Liver (tissue), 3 donors: ENCODE data around the gene NCDN.

Experiments used
- ATF3 ChIP-seq: IDR thresholded peaks from 2 replicates; pipeline ENCODE4 v1.6.1; 2016; ENCODE audit warnings: antibody characterized with exemption
- CTCF ChIP-seq: fragments of 150-350 bp; IDR thresholded peaks from 2 replicates; pipeline ENCODE4 v1.5.1; 2017; ENCODE audit warnings: improper control_type of control experiment, low read depth, low read length; ENCODE audit not compliant: missing input control
- EGR1 ChIP-seq, 2 donors: IDR thresholded peaks; 2 replicates each; pipeline ENCODE4 v1.6.1; 2016 to 2018; ENCODE audit warnings: antibody characterized with exemption in 2 of 2, low read depth in 2 of 2
- FOXA2 ChIP-seq: IDR thresholded peaks from 2 replicates; pipeline ENCODE4 v1.6.1; 2016; ENCODE audit warnings: antibody characterized with exemption
- GABPA ChIP-seq, 2 donors: IDR thresholded peaks in 1 of 2; conservative IDR thresholded peaks in 1 of 2; 2 replicates each; pipeline ENCODE4 v1.6.1; 2016; ENCODE audit warnings: antibody characterized with exemption in 2 of 2, mild to moderate bottlenecking in 1 of 2, moderate library complexity in 1 of 2
- HNF4G ChIP-seq: IDR thresholded peaks from 2 replicates; pipeline ENCODE4 v1.6.1; 2016; ENCODE audit warnings: antibody characterized with exemption
- JUND ChIP-seq, 2 donors: IDR thresholded peaks; 2 replicates each; pipeline ENCODE4 v1.6.1; 2016; ENCODE audit warnings: antibody characterized with exemption in 2 of 2
- MAX ChIP-seq: IDR thresholded peaks from 2 replicates; pipeline ENCODE4 v1.6.1; 2016; ENCODE audit warnings: antibody characterized with exemption
- RAD21 ChIP-seq, 2 donors: IDR thresholded peaks; 2 replicates each; pipeline ENCODE4 v1.6.1; 2016; ENCODE audit warnings: antibody characterized with exemption in 2 of 2, mild to moderate bottlenecking in 2 of 2
- RXRA ChIP-seq, 2 donors: IDR thresholded peaks; 2 replicates each; pipeline ENCODE4 v1.6.1; 2017 to 2018; ENCODE audit warnings: antibody characterized with exemption in 2 of 2, mild to moderate bottlenecking in 1 of 2
- SP1 ChIP-seq: IDR thresholded peaks from 2 replicates; pipeline ENCODE4 v1.6.1; 2018; ENCODE audit warnings: antibody characterized with exemption, mild to moderate bottlenecking
- TAF1 ChIP-seq: conservative IDR thresholded peaks from 2 replicates; pipeline ENCODE4 v1.6.1; 2016; ENCODE audit warnings: antibody characterized with exemption, mild to moderate bottlenecking
- YY1 ChIP-seq: IDR thresholded peaks from 2 replicates; pipeline ENCODE4 v1.6.1; 2016; ENCODE audit warnings: antibody characterized with exemption, mild to moderate bottlenecking
- TF ChIP-seq, protein P1 (sequence below): IDR thresholded peaks from 2 replicates; pipeline ENCODE4 v1.6.1; 2016; ENCODE audit warnings: antibody characterized with exemption, mild to moderate bottlenecking
- donor health status: healthy.
- donor health status: healthy.

GRCh38 chr1:35586808-35587207 lies 29.2 kb downstream of the NCDN start:
- TF ChIP-seq CTCF (no peak), RXRA (IDR thresholded peaks at IDR 0.05) (no peak), SP1 (no peak), HNF4G (no peak), TAF1 (no peak), ATF3 (no peak), MAX (no peak), GABPA (IDR thresholded peaks at IDR 0.05 in 1 of 2, conservative IDR thresholded peaks at IDR 0.05 in 1 of 2) (no peak), JUND (IDR thresholded peaks at IDR 0.05) (no peak), YY1 (no peak), FOXA2 (no peak), RAD21 (IDR thresholded peaks at IDR 0.05) (no peak), EGR1 (IDR thresholded peaks at IDR 0.05; ENCODE audit: low read depth in 2 of 2) (no peak)
- TF ChIP-seq, protein P1, sequence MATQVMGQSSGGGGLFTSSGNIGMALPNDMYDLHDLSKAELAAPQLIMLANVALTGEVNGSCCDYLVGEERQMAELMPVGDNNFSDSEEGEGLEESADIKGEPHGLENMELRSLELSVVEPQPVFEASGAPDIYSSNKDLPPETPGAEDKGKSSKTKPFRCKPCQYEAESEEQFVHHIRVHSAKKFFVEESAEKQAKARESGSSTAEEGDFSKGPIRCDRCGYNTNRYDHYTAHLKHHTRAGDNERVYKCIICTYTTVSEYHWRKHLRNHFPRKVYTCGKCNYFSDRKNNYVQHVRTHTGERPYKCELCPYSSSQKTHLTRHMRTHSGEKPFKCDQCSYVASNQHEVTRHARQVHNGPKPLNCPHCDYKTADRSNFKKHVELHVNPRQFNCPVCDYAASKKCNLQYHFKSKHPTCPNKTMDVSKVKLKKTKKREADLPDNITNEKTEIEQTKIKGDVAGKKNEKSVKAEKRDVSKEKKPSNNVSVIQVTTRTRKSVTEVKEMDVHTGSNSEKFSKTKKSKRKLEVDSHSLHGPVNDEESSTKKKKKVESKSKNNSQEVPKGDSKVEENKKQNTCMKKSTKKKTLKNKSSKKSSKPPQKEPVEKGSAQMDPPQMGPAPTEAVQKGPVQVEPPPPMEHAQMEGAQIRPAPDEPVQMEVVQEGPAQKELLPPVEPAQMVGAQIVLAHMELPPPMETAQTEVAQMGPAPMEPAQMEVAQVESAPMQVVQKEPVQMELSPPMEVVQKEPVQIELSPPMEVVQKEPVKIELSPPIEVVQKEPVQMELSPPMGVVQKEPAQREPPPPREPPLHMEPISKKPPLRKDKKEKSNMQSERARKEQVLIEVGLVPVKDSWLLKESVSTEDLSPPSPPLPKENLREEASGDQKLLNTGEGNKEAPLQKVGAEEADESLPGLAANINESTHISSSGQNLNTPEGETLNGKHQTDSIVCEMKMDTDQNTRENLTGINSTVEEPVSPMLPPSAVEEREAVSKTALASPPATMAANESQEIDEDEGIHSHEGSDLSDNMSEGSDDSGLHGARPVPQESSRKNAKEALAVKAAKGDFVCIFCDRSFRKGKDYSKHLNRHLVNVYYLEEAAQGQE, result no peak
